ENCODE results near the gene PAX7.

PAX7 gene

GRCh38 chr1:18640228-18641004 is 9.8 kb downstream of the PAX7 start:
- in situ Hi-C loops (cut with MboI; ENCODE audit: low sequenced_read_pairs): no loop called here

GRCh38 chr1:18641005-18641941 is 10.6 kb downstream of the PAX7 start:
- in situ Hi-C loops (cut with MboI; ENCODE audit: low sequenced_read_pairs): no loop called here

GRCh38 chr1:18642278-18643095 is 11.8 kb downstream of the PAX7 start:
- in situ Hi-C loops (cut with MboI; ENCODE audit: low sequenced_read_pairs): no loop called here

GRCh38 chr1:18643154-18644012 is 12.7 kb downstream of the PAX7 start:
- in situ Hi-C loops (cut with MboI; ENCODE audit: low sequenced_read_pairs): no loop called here

GRCh38 chr1:18644013-18644399 is 13.4 kb downstream of the PAX7 start:
- in situ Hi-C loops (cut with MboI; ENCODE audit: low sequenced_read_pairs): no loop called here

- in situ Hi-C loops (cut with MboI; ENCODE audit: low sequenced_read_pairs): no loop called here
Measured at GRCh38 chr1:18644446-18644845, 13.8 kb downstream of the PAX7 start.

- in situ Hi-C loops (cut with MboI; ENCODE audit: low sequenced_read_pairs): no loop called here
Measured at GRCh38 chr1:18644973-18645746, 14.5 kb downstream of the PAX7 start.

GRCh38 chr1:18645747-18646090 is 15.1 kb downstream of the PAX7 start:
- in situ Hi-C loops (cut with MboI; ENCODE audit: low sequenced_read_pairs): no loop called here

GRCh38 chr1:18646091-18646785 is 15.6 kb downstream of the PAX7 start:
- in situ Hi-C loops (cut with MboI; ENCODE audit: low sequenced_read_pairs): no loop called here

GRCh38 chr1:18646786-18647410 is 16.3 kb downstream of the PAX7 start:
- in situ Hi-C loops (cut with MboI; ENCODE audit: low sequenced_read_pairs): no loop called here

GRCh38 chr1:18647681-18648214 is 17.1 kb downstream of the PAX7 start:
- in situ Hi-C loops (cut with MboI; ENCODE audit: low sequenced_read_pairs): no loop called here

- in situ Hi-C loops (cut with MboI; ENCODE audit: low sequenced_read_pairs): no loop called here
Measured at GRCh38 chr1:18649693-18650370, 19.2 kb downstream of the PAX7 start.

GRCh38 chr1:18651713-18652112 is 21.1 kb downstream of the PAX7 start:
- in situ Hi-C loops (cut with MboI; ENCODE audit: low sequenced_read_pairs): no loop called here

- in situ Hi-C loops (cut with MboI; ENCODE audit: low sequenced_read_pairs): no loop called here
Measured at GRCh38 chr1:18652791-18653190, 22.1 kb downstream of the PAX7 start.

GRCh38 chr1:18653367-18653766 is 22.7 kb downstream of the PAX7 start:
- in situ Hi-C loops (cut with MboI; ENCODE audit: low sequenced_read_pairs): no loop called here

- in situ Hi-C loops (cut with MboI; ENCODE audit: low sequenced_read_pairs): no loop called here
Measured at GRCh38 chr1:18653916-18654315, 23.3 kb downstream of the PAX7 start.

- in situ Hi-C loops (cut with MboI; ENCODE audit: low sequenced_read_pairs): no loop called here
Measured at GRCh38 chr1:18654599-18654998, 24.0 kb downstream of the PAX7 start.
